ENCODE data around the gene DECR2.

DNA sequence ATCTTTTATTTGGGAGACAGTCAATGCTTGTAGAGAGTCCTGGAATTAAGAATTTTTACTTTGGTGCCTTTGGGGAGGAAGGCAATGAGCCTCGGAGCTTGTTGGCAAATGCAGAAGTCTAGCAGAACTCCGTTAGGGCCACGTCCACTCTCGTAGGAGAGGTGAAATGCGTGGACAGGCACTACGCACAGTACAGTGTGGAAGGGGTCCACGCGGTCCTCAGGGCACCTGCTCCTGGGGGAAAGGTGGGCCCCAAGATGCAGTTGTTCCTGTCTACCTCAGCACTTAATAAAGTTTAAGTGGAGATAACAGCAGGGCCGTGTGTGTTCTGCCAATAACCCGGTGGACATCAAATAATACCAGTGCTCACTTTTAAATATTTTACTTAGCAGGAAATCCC, 25.6 kb downstream of the DECR2 start:
- TF ChIP-seq, protein P1, sequence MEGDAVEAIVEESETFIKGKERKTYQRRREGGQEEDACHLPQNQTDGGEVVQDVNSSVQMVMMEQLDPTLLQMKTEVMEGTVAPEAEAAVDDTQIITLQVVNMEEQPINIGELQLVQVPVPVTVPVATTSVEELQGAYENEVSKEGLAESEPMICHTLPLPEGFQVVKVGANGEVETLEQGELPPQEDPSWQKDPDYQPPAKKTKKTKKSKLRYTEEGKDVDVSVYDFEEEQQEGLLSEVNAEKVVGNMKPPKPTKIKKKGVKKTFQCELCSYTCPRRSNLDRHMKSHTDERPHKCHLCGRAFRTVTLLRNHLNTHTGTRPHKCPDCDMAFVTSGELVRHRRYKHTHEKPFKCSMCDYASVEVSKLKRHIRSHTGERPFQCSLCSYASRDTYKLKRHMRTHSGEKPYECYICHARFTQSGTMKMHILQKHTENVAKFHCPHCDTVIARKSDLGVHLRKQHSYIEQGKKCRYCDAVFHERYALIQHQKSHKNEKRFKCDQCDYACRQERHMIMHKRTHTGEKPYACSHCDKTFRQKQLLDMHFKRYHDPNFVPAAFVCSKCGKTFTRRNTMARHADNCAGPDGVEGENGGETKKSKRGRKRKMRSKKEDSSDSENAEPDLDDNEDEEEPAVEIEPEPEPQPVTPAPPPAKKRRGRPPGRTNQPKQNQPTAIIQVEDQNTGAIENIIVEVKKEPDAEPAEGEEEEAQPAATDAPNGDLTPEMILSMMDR (IDR thresholded peaks at IDR 0.05), result no peak
- no peak for TF ChIP-seq ZFX (IDR thresholded peaks at IDR 0.05; ENCODE audit: borderline replicate concordance)
